Retinal pigment epithelial cell (primary cell): ENCODE measurements around the gene RELL2.
A peak's percentile ranks its signal among the peaks of the same experiment; 100 is the strongest.

ENCODE experiments used
- DNase-seq: peaks from one replicate; pipeline ENCODE4 v3.0.0-alpha.2; 2010; ENCODE audit warnings: low read depth
- H3K4me3 ChIP-seq: 2 replicates; pipeline ENCODE4 v1.5.1; 2011; ENCODE audit warnings: mild to moderate bottlenecking, low read length, control low read depth, moderate library complexity
- TF ChIP-seq, protein P1 (sequence below): conservative IDR thresholded peaks from 2 replicates; pipeline ENCODE4 v1.5.1; 2011; ENCODE audit warnings: low read depth, low read length, control low read depth, inconsistent platforms

RELL2 gene

DNA sequence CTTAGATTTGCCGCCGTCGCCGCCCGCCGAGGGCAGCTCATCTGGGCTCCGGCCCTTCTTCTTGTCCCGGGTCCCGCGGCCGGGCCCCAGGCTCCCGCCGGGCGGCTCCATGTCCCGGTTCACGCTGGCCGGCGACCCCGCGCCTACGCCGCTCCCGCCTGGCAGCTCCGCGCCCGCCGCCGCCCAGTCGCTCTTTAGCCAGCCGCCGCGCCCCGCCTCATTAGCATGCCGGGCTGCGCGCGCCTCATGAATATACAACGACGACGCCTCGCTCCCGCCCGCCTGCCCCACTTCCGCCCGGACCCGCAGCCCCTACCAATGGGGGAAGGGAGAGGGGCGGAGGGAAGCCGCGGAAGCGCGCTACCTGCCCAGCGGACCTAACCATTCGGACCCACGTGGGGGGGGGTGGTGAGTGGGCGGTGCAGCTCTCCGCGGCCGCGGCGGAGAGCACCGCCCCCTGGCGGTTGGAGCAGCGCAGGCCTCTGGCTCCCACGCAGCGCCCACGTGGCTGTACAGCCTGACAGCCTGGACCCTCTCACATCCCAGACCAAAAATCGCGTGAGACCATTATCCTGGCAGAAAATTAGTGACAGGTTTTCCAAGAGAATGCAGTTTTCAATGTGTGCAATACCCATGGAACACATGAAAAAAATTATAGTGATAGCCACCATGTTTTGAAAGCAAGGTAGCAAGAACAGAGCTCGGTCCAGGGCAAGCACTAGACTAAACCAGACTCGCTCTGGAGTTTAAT is 17.8 kb upstream of the RELL2 start, which contains the start of gene DIAPH1:
TSS of gene DIAPH1 (minus strand) at position 197 of the 751 bp plus-strand sequence. CDS start at position 111, 86 bp downstream.
- TF ChIP-seq, protein P1, sequence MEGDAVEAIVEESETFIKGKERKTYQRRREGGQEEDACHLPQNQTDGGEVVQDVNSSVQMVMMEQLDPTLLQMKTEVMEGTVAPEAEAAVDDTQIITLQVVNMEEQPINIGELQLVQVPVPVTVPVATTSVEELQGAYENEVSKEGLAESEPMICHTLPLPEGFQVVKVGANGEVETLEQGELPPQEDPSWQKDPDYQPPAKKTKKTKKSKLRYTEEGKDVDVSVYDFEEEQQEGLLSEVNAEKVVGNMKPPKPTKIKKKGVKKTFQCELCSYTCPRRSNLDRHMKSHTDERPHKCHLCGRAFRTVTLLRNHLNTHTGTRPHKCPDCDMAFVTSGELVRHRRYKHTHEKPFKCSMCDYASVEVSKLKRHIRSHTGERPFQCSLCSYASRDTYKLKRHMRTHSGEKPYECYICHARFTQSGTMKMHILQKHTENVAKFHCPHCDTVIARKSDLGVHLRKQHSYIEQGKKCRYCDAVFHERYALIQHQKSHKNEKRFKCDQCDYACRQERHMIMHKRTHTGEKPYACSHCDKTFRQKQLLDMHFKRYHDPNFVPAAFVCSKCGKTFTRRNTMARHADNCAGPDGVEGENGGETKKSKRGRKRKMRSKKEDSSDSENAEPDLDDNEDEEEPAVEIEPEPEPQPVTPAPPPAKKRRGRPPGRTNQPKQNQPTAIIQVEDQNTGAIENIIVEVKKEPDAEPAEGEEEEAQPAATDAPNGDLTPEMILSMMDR, result peak; percentile 97
- peak within 1 kb of the TSS; percentile 79 for H3K4me3 ChIP-seq
- DNase-seq, result peak; percentile 86

DNA sequence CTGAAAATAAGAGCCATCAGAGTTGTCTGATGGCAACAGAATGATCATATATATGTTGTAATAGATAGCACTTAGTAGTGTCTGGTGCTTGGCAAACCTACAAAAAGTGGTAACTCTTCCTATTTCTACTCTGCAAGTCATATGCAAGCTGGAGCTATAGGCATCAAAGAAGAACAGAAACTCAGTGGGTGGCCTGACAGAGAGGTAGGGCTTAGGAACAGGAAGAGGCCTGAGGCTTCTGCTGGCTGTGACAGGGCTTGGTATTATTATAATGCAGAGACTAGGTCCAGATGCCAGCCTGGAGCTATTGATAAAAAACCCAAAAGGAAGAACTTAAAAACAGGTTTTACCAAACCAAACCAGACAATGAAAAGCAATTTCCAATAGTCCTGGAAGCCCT is 13.6 kb upstream of the RELL2 start:
- TF ChIP-seq, protein P1, result no peak
- no peak overlapping the region for H3K4me3 ChIP-seq
- DNase-seq, result no peak

DNA sequence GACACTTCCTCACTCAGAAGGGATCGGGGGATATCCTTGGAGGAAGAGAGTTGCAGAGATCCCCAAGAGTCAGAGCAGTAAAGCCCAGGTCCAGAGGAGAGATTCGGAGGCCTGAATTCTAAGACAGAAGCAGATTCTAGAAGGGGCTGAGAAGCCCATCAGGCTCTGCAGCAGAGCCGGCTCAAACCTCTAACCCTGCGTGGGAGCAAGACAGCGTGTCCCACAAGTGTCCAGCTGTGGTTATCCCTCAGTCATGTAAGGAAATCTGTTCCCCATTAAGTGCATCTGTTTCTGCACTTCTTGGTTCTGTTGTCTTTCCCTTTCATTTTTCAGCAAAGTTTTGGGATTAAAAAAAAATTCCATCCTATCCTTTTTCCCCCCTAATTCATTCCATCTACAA is 13.2 kb upstream of the RELL2 start:
- TF ChIP-seq, protein P1, result no peak
- no peak overlapping the region for H3K4me3 ChIP-seq
- DNase-seq, result no peak

DNA sequence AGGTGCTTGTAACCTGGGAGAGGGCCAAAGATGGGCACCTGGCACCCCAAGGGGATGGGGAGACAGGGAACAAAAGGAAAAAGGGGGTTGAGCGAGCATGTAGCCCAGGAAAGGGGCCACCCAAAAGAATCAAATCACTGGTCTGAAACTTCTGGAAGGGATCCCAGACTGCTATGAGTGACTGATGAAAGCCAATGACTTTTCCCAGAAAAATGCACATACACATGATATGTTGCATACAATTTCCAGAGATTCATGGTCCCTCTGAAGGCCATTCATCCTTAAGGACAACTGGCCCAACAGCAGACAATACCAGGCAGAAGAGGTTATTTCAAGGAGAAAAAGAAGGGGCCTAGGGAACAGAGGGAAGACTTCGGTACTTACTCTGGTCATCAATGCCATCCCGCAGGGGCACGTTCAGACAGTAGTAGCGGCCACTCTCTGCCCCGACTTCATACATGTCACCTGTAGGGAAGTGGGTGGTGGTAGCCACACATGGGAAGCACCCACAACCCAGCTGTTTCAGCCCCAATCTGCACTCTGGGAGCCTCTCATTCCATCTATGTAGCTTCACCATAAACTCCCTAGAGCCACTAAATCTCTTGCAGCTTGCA is 8.5 kb upstream of the RELL2 start:
- TF ChIP-seq, protein P1, result no peak

DNA sequence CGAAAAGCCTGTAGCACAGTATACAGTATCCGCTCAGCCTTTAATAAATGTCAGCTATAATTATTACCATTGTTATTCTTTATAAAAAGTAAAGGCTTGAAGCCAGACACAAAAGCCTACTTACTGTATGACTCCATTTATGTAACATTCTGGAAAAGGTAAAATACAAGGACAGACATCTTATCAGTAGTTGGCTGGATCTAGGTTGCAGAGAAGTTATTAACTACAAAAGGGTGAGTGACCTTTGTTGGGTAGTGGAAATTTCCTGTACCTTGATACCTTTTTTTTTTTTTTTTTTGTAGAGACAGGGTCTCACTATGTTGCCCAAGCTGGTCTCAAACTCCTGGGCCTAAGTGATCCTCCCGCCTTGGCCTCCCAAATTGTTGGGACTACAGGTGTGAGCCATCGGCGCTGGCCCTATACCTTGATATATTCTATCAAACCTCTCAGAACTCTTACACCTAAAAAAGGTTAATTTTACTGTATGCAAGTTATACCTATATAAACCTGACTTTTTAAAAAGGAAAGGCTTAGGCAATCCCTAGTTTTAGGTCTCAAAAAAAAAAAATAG is 6.1 kb upstream of the RELL2 start:
- TF ChIP-seq, protein P1, result no peak
- DNase-seq, result no peak

More for the DNA sequence above, 8.5 kb upstream of the RELL2 start:
- H3K4me3 ChIP-seq, result no peak overlapping the region
- no peak for DNase-seq

DNA sequence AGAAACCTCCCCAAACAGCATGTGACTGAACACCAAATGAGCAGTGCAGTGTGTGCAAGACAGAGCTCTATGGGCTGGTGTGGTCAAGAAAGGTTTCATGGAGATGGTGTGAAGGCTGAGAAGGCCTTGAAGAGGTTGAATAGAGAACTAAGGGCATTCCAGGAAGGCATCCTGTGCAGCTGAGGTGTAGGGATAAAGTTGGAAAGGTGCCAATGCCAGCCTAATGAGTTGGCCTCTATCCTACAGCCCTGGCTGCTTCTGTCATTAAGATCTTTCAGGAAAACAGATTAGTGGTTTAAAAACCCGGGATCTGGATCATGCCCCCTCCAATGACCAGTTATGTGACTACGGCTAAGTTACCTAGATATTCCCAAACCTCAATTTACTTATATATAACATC is 4.1 kb upstream of the RELL2 start:
- no peak for DNase-seq
- H3K4me3 ChIP-seq, result no peak overlapping the region
- TF ChIP-seq, protein P1, result no peak

More for the DNA sequence above, 6.1 kb upstream of the RELL2 start:
- H3K4me3 ChIP-seq, result no peak overlapping the region
